Muscle layer of colon (tissue), 2 donors: ENCODE measurements around the gene DSCAM.

ENCODE experiments used
- H3K27ac ChIP-seq: one replicate; pipeline ENCODE4 v1.7.0; 2013; ENCODE audit warnings: low read depth, mild to moderate bottlenecking, low read length, moderate library complexity
- H3K27me3 ChIP-seq, 2 donors: one replicate each; pipeline ENCODE4 v1.7.0; 2013; ENCODE audit warnings: low read length in 2 of 2, mild to moderate bottlenecking in 2 of 2; ENCODE audit not compliant: insufficient read depth in 2 of 2, control insufficient read depth in 1 of 2
- H3K36me3 ChIP-seq: one replicate; pipeline ENCODE4 v1.7.0; 2013; ENCODE audit warnings: mild to moderate bottlenecking, low read length; ENCODE audit not compliant: insufficient read depth
- H3K4me1 ChIP-seq: one replicate; pipeline ENCODE4 v1.7.0; 2013; ENCODE audit warnings: mild to moderate bottlenecking, low read length; ENCODE audit not compliant: insufficient read depth
- H3K4me3 ChIP-seq, 2 donors: one replicate each; pipeline ENCODE4 v1.7.0; 2013; ENCODE audit warnings: low read length in 2 of 2, low read depth in 1 of 2, mild to moderate bottlenecking in 1 of 2, moderate library complexity in 1 of 2
- H3K9ac ChIP-seq: one replicate; pipeline ENCODE4 v1.7.0; 2013; ENCODE audit warnings: low read length
- H3K9me3 ChIP-seq: one replicate; pipeline ENCODE4 v1.7.0; 2013; ENCODE audit warnings: mild to moderate bottlenecking, low read length
- donor health status: abdominal sarcoma.
- donor health status: Adenocarcinoma of cecum.

DSCAM gene

DNA sequence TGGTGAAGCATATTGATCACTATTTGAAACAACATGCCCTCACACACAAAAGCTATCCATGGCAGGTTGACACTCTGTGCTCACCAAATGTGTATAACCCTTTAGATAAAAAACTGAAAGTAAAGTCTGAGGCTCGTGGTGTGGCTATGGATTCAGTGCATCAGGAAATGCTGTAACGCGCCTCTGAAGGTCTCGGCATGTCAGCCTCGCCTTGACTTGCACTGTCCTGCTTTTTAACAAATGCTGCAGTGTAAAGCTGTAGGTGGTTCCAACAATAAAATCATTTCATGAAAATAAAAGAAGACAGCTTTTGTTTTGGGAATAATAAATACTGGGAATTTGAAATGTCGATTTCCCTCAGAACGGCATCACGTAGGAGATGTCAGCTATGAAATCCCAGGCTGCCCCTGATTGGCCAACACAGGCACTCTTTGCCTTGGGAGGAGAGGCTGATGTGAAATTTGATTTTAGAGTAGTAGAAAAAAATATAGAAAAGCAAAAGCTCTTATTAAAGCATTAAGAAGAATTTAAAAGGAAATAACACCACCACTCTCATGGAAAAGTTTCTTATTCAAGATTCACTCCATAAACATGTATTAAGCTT lies 168.2 kb downstream of the DSCAM start:
- no peaks in the 10 kb centered on the region for H3K4me1 ChIP-seq
- peaks cover 4% of the 10 kb centered on the region for H3K9me3 ChIP-seq
- no peaks in the 10 kb centered on the region for H3K27me3 ChIP-seq
- no peak overlapping the region for H3K27ac ChIP-seq
- no peaks in the 10 kb centered on the region for H3K36me3 ChIP-seq
- no peak overlapping the region for H3K9ac ChIP-seq
- H3K4me3 ChIP-seq: no peak overlapping the region

DNA sequence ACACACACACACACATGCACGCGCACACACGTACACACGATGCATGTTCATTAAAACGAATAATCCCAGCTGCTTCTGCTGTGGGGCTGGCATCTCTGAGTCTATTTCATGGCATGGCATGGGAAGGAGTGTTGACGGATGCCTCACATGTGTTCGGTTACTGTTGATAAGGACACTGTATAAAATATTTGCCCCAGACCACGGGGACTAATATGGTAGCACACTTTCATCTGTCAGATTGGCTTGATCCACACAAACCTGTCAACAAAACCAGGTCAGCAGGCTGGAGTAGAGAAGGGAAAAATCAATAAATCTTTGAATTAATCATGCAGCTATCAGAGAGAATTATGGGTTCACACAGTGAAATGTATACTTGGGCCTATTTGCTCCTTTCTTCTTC lies 171.9 kb downstream of the DSCAM start:
- Histone ChIP-seq H3K27me3 (no peaks in the 10 kb centered on the region), H3K4me3 (no peak overlapping the region), H3K36me3 (no peaks in the 10 kb centered on the region), H3K9ac (no peak overlapping the region), H3K4me1 (no peaks in the 10 kb centered on the region), H3K9me3 (no peaks in the 10 kb centered on the region), H3K27ac (no peak overlapping the region)

DNA sequence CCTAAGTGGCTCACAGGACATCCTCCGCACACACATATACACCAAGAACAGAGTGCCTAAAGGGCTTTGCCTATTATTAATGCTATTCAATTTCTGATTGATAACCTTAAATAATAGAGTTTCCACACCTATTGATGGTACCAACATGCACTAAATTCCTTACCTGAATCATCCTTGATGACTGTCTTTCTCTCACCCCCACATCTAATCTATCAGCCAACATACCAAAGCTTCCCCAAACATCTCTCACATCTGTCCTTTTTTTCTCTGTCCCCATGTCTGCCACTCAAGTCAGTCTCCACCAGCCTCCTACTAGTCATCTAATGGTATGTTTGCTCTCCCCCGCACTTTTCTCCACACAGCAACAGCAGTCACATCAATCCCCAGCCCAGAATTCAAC lies 174.4 kb downstream of the DSCAM start:
- H3K9ac ChIP-seq: no peak overlapping the region
- no peak overlapping the region for H3K4me3 ChIP-seq
- no peaks in the 10 kb centered on the region for H3K9me3 ChIP-seq
- no peaks in the 10 kb centered on the region for H3K4me1 ChIP-seq
- no peaks in the 10 kb centered on the region for H3K27me3 ChIP-seq
- H3K27ac ChIP-seq: no peak overlapping the region
- H3K36me3 ChIP-seq: no peaks in the 10 kb centered on the region

DNA sequence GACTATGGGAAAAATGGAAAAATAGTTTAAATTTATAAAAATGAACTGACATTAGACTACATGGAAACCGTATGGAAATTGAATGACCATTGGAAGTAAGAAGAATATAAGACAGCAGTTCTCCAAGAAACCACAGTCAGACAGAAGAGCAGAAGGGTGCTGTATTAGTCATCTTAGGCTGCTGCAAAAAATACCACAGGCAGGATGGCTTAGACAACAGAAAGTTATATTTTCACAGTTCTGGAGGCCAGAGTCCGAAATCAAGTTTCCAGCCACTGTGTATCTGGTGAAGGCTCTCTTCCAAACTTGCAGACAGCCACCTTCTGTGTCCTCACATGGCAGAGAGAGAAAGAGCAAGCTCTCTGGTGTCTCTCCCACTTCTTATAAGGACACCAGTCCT lies 175.2 kb downstream of the DSCAM start:
- H3K4me1 ChIP-seq: no peaks in the 10 kb centered on the region
- no peak overlapping the region for H3K9ac ChIP-seq
- H3K27ac ChIP-seq: no peak overlapping the region
- no peak overlapping the region for H3K4me3 ChIP-seq
- no peaks in the 10 kb centered on the region for H3K9me3 ChIP-seq
- H3K36me3 ChIP-seq: no peaks in the 10 kb centered on the region
- H3K27me3 ChIP-seq: no peaks in the 10 kb centered on the region

DNA sequence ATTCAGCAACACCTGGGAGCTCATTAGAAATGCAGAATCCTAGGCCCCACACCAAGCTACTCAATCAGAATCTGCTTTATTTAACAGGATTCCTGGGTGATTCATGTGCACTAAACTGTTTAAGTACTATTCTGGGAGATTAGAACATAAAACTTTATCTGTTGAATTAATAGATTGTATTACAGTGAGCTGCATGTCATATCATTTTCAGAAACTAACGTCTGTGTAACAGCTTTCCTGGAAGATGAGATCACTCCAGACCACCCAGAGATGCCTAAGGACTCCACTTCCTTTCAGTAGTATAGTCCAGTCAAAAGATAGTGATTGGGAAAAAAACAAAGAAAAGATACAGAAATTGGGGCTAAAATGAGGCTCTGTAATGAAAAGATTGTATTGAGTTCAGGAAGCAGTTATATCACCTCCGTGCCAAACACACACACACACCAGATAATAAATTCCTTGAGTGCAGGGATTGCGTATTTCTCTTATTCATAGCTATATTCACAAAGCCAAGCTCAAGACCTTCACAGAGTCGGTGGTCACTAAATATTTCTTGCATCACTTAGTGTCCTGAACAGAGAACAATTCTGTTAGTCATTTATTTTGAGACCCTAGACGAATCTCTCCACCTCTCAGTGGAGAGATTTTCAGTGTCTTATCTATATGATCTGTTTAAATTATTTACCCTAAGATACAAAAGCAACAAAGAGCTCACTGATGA lies 178.2 kb downstream of the DSCAM start:
- Histone ChIP-seq H3K4me3 (no peak overlapping the region), H3K9ac (no peak overlapping the region), H3K9me3 (no peaks in the 10 kb centered on the region), H3K36me3 (no peaks in the 10 kb centered on the region), H3K4me1 (no peaks in the 10 kb centered on the region), H3K27me3 (no peaks in the 10 kb centered on the region), H3K27ac (no peak overlapping the region)

DNA sequence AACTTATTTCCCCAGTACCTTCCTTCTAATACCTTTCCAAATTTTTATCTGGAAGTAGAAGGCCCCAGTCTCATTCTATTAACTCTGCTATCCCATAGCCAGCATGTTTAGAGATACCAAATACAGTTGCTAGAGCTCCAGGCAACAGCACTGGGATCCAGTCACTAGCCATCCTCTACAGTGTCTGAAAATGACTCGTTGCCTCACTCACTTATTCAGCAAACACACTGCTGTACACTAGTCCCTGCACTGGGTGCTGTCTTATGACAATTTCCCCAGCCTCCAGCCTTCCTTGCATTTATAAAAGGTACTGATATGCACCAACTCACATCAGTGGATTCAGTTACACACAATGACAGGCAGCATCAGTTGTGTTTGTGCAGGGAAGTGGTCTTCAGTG lies 179.0 kb downstream of the DSCAM start:
- Histone ChIP-seq H3K27me3 (no peaks in the 10 kb centered on the region), H3K4me3 (no peak overlapping the region), H3K9me3 (no peaks in the 10 kb centered on the region), H3K36me3 (no peaks in the 10 kb centered on the region), H3K9ac (no peak overlapping the region), H3K4me1 (no peaks in the 10 kb centered on the region), H3K27ac (no peak overlapping the region)

DNA sequence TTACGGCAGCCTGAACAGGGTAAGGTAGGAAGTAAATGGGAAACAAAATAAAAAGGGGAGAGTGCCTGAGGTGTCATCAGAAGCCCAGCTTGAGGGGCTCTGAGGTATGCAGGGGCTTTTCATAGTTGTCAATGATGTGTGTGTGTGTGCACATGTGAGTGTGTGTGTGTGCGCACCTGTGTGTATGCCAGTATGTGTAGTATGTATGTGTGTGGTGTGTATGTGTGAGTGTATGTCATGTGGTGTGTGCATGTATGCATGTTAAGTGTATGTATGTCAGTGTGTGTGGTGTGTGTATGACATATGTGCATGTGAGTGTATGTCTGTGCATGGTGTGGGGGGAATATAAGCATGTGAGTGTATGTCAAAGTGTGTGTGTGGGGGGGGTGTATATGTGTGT lies 184.1 kb downstream of the DSCAM start:
- Histone ChIP-seq H3K27ac (no peak overlapping the region), H3K4me3 (no peak overlapping the region), H3K4me1 (no peaks in the 10 kb centered on the region), H3K9me3 (no peaks in the 10 kb centered on the region), H3K36me3 (no peaks in the 10 kb centered on the region), H3K27me3 (no peaks in the 10 kb centered on the region), H3K9ac (no peak overlapping the region)

DNA sequence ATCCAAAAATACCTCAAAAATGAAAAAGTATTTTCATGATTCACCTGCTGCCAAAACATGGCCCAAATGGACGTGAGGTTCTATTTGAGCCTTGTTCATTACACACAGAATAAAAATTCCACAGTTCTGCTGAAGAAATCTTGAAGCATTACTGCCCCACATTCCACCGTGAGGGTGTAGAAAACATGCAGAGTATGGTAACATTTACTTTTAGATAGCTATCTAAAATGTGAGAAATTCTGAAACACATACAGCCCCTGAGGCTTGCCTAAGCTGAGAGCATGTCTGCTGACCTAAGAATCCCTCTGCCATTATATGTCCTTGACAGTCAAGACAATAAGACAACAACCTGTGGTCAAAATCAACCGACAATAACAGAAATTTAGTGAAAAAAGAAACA lies 186.5 kb downstream of the DSCAM start:
- H3K27ac ChIP-seq: no peak overlapping the region
- no peaks in the 10 kb centered on the region for H3K4me1 ChIP-seq
- no peak overlapping the region for H3K9ac ChIP-seq
- H3K9me3 ChIP-seq: no peaks in the 10 kb centered on the region
- H3K4me3 ChIP-seq: no peak overlapping the region
- no peaks in the 10 kb centered on the region for H3K36me3 ChIP-seq
- no peaks in the 10 kb centered on the region for H3K27me3 ChIP-seq

DNA sequence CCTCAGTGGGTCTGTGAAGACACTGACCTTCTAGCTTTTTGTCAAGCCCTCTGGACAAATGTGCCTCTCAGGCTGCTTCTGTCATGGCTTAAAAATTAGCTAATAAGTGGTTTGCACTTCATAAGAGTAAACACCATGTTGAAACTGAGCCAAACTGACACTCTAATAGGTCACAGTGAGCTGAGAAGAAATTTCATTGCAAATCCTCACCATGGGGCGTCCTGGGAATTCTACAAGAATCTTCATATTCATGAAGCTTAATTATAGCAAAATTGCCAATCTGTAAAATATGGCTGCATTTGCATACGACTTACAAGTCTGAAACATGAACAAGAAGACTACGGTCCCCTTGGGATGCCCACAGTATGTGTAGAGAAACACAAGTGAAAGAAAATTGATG lies 188.6 kb downstream of the DSCAM start:
- H3K9ac ChIP-seq: no peak overlapping the region
- no peaks in the 10 kb centered on the region for H3K4me1 ChIP-seq
- no peaks in the 10 kb centered on the region for H3K9me3 ChIP-seq
- no peaks in the 10 kb centered on the region for H3K27me3 ChIP-seq
- no peaks in the 10 kb centered on the region for H3K36me3 ChIP-seq
- no peak overlapping the region for H3K4me3 ChIP-seq
- no peak overlapping the region for H3K27ac ChIP-seq

DNA sequence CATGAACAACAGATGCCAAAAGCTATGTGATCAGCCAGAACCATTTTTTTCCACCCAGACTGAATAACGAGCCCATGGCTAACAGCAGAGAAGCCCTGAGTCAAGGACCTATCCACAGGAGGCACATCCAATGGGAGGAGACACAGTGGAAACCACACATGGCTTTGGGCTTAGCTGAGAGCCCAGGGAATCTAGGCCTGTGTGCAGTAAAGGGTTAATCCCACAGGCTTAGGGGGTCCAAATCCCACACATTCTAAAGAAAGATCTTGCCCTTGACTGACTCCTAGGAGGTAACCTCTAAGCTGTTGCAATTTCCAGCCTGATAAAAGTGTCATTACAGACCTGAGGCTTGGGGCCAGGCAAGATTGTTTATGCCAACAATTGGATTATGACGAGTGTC lies 194.5 kb downstream of the DSCAM start:
- Histone ChIP-seq H3K36me3 (no peaks in the 10 kb centered on the region), H3K27me3 (no peaks in the 10 kb centered on the region), H3K9ac (no peak overlapping the region), H3K4me1 (no peaks in the 10 kb centered on the region), H3K9me3 (no peaks in the 10 kb centered on the region), H3K27ac (no peak overlapping the region), H3K4me3 (no peak overlapping the region)

DNA sequence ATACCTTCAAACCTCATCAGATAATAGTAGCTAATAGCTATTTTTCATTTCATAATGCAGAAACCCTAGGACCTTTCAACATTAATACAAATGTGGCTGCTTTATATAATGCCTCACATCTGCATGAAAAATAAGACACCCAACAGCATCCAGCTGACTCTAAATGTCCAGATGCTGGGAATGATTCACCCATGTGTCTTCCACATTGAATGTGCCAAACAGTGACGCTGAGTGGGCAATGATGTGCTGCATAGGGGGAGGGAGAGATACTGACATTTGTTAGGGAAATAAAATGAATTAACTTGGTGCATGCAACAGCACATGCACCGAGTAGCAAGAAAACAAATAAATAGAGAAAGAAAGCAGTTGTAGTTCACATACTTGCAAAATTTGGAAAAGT lies 199.3 kb downstream of the DSCAM start:
- Histone ChIP-seq H3K9ac (no peak overlapping the region), H3K27ac (no peak overlapping the region), H3K4me1 (no peaks in the 10 kb centered on the region), H3K9me3 (no peaks in the 10 kb centered on the region), H3K36me3 (no peaks in the 10 kb centered on the region), H3K4me3 (no peak overlapping the region), H3K27me3 (no peaks in the 10 kb centered on the region)

DNA sequence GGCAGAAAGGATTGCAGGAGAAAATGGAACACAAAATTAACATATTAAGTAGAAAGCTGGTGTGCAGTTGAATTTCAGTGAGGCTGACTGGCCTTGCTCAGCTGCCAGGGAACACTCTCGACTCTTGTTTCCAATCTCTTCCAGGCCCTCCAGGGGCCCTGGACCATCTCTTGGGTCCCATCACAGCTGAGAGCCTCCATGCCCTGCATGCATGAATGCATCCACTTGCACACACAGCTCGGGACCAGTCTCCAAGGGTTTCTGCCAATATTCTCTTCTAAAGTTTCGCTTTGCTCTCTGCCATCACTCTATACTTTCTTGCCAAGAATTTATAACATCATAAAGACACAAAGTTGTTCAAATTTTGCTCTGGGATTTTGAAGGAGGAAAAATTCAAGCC lies 200.3 kb downstream of the DSCAM start:
- H3K27me3 ChIP-seq: no peaks in the 10 kb centered on the region
- no peak overlapping the region for H3K27ac ChIP-seq
- H3K36me3 ChIP-seq: no peaks in the 10 kb centered on the region
- H3K4me3 ChIP-seq: no peak overlapping the region
- no peaks in the 10 kb centered on the region for H3K4me1 ChIP-seq
- no peaks in the 10 kb centered on the region for H3K9me3 ChIP-seq
- H3K9ac ChIP-seq: no peak overlapping the region
